Tibial nerve (tissue), 4 donors: ENCODE measurements around the gene RHCE. TPM values are rescaled to one million over a fixed set of nuclear protein-coding genes. Genes with fewer than 3 reads are reported as not detected.
"Not testable (repeated sequence)": the region's sequence is repeated elsewhere in the genome, so short reads cannot be mapped to it uniquely, and the experiment has no call there.

ENCODE experiments used
- DNase-seq, 2 donors: peaks; one replicate each; pipeline ENCODE4 v3.0.0-alpha.2; 2019; ENCODE audit warnings: low spot score in 2 of 2
- H3K27ac ChIP-seq, 4 donors: fragments of 200-600 bp; sonication (generic) in 3 of 4; one replicate each; pipeline ENCODE4 v1.5.1; 2017 to 2019; ENCODE audit warnings: mild to moderate bottlenecking in 1 of 4
- H3K27me3 ChIP-seq, 2 donors: fragments of 200-600 bp; sonication (generic) in 1 of 2; one replicate each; pipeline versions ENCODE4 v1.5.1 to v1.6.0; 2017 to 2019
- H3K36me3 ChIP-seq, 3 donors: fragments of 200-600 bp; sonication (generic); one replicate each; pipeline ENCODE4 v1.5.1; 2018 to 2019
- H3K4me1 ChIP-seq, 4 donors: fragments of 200-600 bp; sonication (generic) in 3 of 4; one replicate each; pipeline ENCODE4 v1.5.1; 2017 to 2019
- H3K4me3 ChIP-seq, 4 donors: fragments of 200-600 bp; sonication (generic) in 3 of 4; one replicate each; pipeline ENCODE4 v1.5.1; 2017 to 2019; ENCODE audit warnings: mild to moderate bottlenecking in 1 of 4, moderate library complexity in 1 of 4
- H3K9me3 ChIP-seq, 4 donors: fragments of 200-600 bp; sonication (generic) in 3 of 4; one replicate each; pipeline ENCODE4 v1.5.1; 2017 to 2019
- EP300 ChIP-seq, 2 donors: sonication (generic); formaldehyde crosslinking; IDR thresholded peaks; one replicate each; pipeline ENCODE4 v1.6.1; 2017; ENCODE audit warnings: antibody characterized with exemption in 2 of 2, mild to moderate bottlenecking in 1 of 2
- POLR2A ChIP-seq, 2 donors: fragments of 450-650 bp; IDR thresholded peaks; one replicate each; pipeline ENCODE4 v1.6.1; 2017; ENCODE audit warnings: antibody characterized with exemption in 2 of 2, mild to moderate bottlenecking in 2 of 2, moderate library complexity in 2 of 2
- WGBS, 2 donors: methylation state at CpG; one replicate each; pipeline ENCODE4 v1.1.5; 2018; 5-methylcytosine and 5-hydroxymethylcytosine counted together
- total RNA-seq, 4 donors: library from RNA; depleted of rRNA; stranded (reverse); fragments of >200 nt; gene quantifications; one replicate each; pipeline ENCODE4 v1.1.0, GENCODE V29; 2016
- TF ChIP-seq, protein P1 (sequence below), 5 experiments: fragments of 200-600 bp in 3 of 5; fragments of 450-650 bp in 2 of 5; sonication (generic) in 3 of 5; IDR thresholded peaks; one replicate each; pipeline ENCODE4 v1.5.1; 2016 to 2019; ENCODE audit warnings: antibody characterized with exemption in 5 of 5, mild to moderate bottlenecking in 3 of 5, moderate library complexity in 2 of 5

The RHCE gene
- total RNA-seq, 4 donors from 2014 or later, result 0.22 TPM; not detected in 3

DNA sequence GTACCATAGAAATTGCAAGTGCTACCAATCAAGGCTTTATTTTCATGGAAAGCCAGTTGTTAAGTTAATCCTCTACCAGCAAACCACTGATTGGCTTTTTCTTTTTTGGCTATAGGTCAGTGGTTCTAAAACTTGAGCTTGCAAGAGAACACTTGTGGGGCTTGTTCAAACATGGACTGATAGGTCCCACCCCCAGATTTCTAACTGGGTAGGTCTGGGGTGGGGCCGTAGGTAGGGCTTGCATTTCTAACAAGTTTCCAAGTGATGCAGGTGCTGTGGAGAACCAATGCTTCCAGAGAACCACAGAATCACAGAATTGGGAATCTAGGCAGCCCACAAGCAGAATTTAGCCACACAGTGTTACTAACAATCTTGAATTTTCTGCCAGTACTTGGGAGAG is 36.8 kb downstream of the RHCE start:
- not testable (repeated sequence) for H3K27me3 ChIP-seq, H3K36me3 ChIP-seq
- WGBS, 2 donors, result no CpG with 5 or more reads among the region's 1 CpG

DNA sequence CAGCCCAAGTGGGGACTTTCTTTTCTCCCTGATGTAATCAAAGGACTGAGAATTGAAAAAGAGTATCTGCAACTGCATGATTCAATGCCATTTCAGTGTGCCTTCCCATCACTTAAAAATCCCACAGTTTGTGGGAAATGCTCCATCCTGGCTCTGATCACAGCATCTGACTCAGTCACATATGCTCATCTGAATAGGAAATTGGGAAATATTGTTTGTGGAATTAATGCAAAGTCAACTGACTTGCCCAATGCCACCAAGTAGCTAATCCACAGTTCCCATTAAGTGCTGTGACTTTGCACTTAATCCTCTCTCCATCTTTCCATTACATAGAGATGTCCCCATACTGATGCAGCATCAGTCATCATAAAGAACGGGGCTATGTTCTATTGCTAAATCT is 37.5 kb downstream of the RHCE start:
- not testable (repeated sequence) for H3K9me3 ChIP-seq, H3K27ac ChIP-seq, H3K4me1 ChIP-seq, H3K27me3 ChIP-seq, DNase-seq, H3K36me3 ChIP-seq, H3K4me3 ChIP-seq
- 86 to 87% methylated on average over 1 of the region's 1 CpG for WGBS, 2 donors

More for the DNA sequence above, 36.8 kb downstream of the RHCE start:
- DNase-seq, H3K9me3 ChIP-seq, H3K4me3 ChIP-seq, H3K4me1 ChIP-seq, H3K27ac ChIP-seq: not testable (repeated sequence)

DNA sequence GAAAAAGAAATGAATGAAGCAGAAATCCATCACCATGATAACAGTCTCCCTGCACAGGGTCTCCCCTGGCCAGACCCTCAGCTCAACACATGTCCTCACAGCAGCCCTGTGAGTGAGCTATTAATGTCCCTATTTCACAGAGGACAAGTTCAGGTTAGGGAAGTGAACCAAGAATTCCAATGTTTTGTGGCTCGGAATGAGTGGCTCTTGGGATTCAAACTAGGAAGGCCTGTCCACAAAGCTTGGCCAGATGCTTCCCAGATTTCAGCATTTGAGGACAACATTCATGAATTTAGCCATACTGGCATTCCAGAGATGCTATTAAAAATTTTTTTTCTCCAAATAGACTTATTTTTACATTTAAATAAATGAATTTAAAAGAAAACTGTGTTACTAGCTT is 38.1 kb downstream of the RHCE start:
- not testable (repeated sequence) for H3K27me3 ChIP-seq, H3K9me3 ChIP-seq, DNase-seq, H3K36me3 ChIP-seq, H3K4me1 ChIP-seq, H3K4me3 ChIP-seq, H3K27ac ChIP-seq
- WGBS, 2 donors, result 70 to 72% methylated on average over 1 of the region's 1 CpG

DNA sequence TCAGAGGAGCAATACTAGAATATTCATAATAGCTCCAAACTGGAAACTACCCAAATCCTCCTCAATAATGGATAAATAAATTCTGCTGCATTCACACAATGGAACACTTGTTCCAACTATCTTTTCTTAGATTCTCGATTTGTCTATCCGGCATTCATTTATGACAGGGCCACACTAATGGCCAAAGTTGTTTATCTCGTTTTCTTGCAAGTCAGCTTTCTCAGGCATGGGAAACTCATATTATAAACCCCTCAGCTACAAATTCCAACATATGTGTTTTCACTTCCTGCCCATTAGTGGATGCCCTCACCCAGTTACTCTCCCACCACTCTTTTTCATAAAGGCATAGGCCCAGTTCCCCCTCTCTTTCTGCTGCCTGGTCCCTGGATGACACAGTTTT is 42.3 kb downstream of the RHCE start:
- H3K27me3 ChIP-seq, H3K4me3 ChIP-seq, H3K27ac ChIP-seq, H3K4me1 ChIP-seq, DNase-seq, H3K36me3 ChIP-seq, H3K9me3 ChIP-seq: not testable (repeated sequence)
- WGBS, 2 donors, result 45 to 53% methylated on average over 3 of the region's 3 CpGs

DNA sequence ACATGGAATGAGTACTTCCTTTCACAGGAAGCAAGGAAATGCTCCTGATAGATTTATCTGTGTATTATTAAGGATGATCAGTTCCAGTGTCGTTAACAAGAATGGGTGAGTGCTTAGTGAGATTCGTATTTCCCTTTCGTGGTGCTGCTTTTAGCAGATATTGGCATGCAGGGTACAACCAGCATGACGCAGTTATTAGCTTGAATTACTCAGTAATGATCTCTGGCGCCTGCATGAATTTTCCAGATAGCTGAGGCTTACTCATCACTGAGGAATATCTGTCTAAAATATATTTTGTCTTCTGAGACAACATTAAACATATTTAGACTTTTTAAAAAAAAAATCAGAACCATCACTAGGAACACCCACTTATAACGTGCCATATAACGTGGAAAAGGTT is 48.9 kb downstream of the RHCE start:
- 60 to 65% methylated on average over 7 of the region's 7 CpGs for WGBS, 2 donors
- H3K27ac ChIP-seq, DNase-seq, H3K4me1 ChIP-seq, H3K36me3 ChIP-seq, H3K4me3 ChIP-seq, H3K27me3 ChIP-seq, H3K9me3 ChIP-seq: not testable (repeated sequence)

DNA sequence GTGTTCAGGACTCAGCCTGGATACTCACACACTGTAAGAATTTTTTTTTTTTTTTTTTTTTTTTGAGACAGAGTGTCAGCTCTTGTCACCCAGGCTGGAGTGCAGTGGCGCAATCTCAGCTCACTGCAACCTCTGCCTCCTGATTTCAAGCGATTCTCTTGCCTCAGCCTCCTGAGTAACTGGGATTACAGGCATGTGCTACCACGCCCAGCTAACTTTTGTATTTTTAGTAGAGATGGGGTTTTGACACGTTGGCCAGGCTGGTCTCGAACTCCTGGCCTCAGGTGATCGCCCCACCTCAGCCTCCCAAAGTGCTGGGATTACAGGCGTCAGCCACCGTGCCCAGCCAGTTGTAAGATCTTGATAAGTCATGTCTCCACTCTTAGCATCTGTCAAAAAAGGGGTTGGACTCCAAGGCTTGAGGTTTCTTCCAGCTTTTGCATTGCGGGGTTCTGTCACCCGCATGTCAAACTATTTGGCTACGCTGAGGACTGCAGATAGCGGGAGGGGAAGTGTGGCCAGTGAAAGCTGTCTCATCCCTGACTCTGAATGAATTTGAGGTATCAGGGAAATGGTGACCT is 50.8 kb downstream of the RHCE start:
- H3K27me3 ChIP-seq, H3K9me3 ChIP-seq, H3K4me3 ChIP-seq, H3K27ac ChIP-seq, DNase-seq, H3K36me3 ChIP-seq, H3K4me1 ChIP-seq: not testable (repeated sequence)
- 88 to 95% methylated on average over 12 of the region's 12 CpGs for WGBS, 2 donors

DNA sequence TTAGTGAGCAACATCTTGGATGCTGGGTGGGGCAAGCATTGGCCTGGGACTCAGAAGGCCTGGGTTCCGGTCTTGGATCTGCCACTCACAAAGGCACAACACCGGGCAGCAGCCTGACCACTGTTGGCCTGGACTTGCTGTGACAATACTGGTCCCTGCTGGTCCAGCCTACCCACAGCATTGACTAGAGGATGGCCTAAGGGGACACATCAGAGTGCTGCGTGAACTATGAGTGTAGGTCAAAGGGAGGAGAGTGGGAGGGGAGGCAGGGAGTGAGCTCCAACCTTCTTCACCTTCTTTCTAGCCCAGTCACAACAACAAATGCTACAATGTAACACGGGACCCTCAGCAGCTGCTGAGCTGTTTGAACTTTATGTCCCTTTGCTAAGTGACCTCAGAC is 51.4 kb downstream of the RHCE start:
- no peaks in the 10 kb centered on the region for H3K27me3 ChIP-seq
- H3K36me3 ChIP-seq, result no peaks in the 10 kb centered on the region
- TF ChIP-seq EP300 (IDR thresholded peaks at IDR 0.05) (no peak), POLR2A (IDR thresholded peaks at IDR 0.05) (no peak)
- TF ChIP-seq, protein P1, sequence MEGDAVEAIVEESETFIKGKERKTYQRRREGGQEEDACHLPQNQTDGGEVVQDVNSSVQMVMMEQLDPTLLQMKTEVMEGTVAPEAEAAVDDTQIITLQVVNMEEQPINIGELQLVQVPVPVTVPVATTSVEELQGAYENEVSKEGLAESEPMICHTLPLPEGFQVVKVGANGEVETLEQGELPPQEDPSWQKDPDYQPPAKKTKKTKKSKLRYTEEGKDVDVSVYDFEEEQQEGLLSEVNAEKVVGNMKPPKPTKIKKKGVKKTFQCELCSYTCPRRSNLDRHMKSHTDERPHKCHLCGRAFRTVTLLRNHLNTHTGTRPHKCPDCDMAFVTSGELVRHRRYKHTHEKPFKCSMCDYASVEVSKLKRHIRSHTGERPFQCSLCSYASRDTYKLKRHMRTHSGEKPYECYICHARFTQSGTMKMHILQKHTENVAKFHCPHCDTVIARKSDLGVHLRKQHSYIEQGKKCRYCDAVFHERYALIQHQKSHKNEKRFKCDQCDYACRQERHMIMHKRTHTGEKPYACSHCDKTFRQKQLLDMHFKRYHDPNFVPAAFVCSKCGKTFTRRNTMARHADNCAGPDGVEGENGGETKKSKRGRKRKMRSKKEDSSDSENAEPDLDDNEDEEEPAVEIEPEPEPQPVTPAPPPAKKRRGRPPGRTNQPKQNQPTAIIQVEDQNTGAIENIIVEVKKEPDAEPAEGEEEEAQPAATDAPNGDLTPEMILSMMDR (IDR thresholded peaks at IDR 0.05), result no peak
- no peak for DNase-seq
- H3K27ac ChIP-seq, result no peak overlapping the region
- H3K9me3 ChIP-seq, result no peaks in the 10 kb centered on the region
- 66 to 77% methylated on average over 4 of the region's 4 CpGs for WGBS, 2 donors
- no peaks in the 10 kb centered on the region for H3K4me1 ChIP-seq
- H3K4me3 ChIP-seq, result no peak overlapping the region

DNA sequence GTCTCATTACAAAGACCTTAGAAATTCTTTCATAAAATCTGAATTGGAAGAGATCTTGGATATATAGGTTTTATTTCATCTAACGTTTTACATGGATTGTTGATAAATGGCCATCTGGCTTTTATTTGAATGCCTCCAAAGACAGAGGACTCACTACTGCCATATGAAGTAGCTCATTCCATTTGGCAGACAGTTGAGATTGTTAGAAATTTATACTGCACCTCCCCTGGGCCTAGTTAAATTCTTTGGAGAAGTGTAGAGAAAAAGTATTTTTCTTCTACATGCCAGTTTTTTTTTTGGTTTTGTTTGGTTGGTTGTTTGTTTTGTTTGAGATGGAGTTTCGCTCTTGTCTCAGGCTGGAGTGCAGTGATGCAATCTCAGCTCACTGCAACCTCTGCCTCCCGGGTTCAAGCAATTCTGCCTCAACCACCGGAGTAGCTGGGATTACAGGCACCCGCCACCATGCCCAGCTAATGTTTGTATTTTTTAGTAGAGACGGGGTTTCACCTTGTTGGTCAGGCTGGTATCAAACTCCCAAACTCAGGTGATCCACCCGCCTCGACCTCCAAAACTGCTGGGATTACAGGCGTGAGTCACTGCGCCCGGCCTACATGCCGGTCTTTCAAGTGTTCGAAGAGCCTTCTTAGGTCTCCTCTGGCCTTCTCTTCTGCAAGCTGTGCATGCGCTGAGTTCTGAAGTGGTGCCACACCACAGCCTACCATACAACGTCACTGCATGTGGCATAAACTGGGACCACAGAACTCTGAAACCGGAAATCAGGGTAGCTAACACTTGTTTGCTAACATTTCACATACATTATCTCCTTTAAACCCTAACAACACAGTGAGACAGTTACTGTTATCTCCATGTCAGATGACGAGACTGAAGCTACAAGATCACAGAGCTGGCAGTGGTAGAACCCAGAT is 57.7 kb downstream of the RHCE start:
- not testable (repeated sequence) for H3K4me3 ChIP-seq, H3K27ac ChIP-seq, H3K9me3 ChIP-seq, H3K27me3 ChIP-seq, DNase-seq, H3K4me1 ChIP-seq
- peaks cover 0 to 33% (median 3%) of the 10 kb centered on the region in 3 donors for H3K36me3 ChIP-seq
- WGBS, 2 donors, result no CpG with 5 or more reads among the region's 17 CpGs

DNA sequence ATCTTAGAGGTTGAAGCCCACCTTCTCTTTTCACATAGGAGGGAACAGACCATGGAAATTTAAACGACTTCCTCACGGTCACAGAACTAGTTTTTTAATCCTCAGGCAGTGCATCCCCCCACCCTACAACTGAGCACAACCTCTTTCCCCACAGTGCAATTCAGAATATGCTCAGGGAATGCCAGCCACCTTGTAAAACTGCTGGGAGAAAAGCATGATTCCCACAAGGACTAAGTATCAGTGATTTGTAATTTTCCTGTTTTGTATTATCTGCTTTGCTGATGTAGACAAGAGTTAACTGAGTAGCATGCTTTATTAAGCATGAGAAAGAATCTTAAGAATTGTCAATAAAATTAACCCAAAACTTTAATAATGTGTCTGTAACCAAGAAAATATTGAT is 58.7 kb downstream of the RHCE start:
- Histone ChIP-seq H3K4me1 (no peaks in the 10 kb centered on the region), H3K27ac (no peak overlapping the region), H3K9me3 (no peaks in the 10 kb centered on the region), H3K27me3 (no peaks in the 10 kb centered on the region), H3K4me3 (no peak overlapping the region), H3K36me3 (peaks cover 0 to 43% (median 3%) of the 10 kb centered on the region in 3 donors)
- WGBS, 2 donors, result 63 to 72% methylated on average over 2 of the region's 2 CpGs
- TF ChIP-seq, protein P1 (IDR thresholded peaks at IDR 0.05), result no peak
- no peak for TF ChIP-seq POLR2A (IDR thresholded peaks at IDR 0.05)
- no peak for DNase-seq
